HCT116 (cell line): ENCODE data around the gene RPL41. TPM values are rescaled to one million over a fixed set of nuclear protein-coding genes. Genes with fewer than 3 reads are reported as not detected.
A peak's percentile ranks its signal among the peaks of the same experiment; 100 is the strongest.

Experiments
- ATAC-seq: fragments of 200-7000 bp; cut with Tn5 transposase; 2 replicates; pipeline ENCODE4 v1.9.1; 2020; ENCODE audit warnings: mild to moderate bottlenecking, moderate library complexity
- BruUV-seq: library from RNA; stranded (reverse); fragments of 400-500 nt; replicated peaks from 2 replicates; lab custom pipeline; 2021; lab: Mats Ljungman, UMichigan
- CTCF ChIA-PET: fragments of 300-600 bp; sonication (Branson Sonifier 250); formaldehyde crosslinking; loops from one replicate; lab custom pipeline; 2021; ENCODE audit warnings: antibody characterized with exemption; lab: Charles Lee
- POLR2A ChIA-PET: fragments of 300-600, 350-600 bp; sonication (Branson Sonifier 250); formaldehyde crosslinking; loops from one replicate; lab custom pipeline; 2021; ENCODE audit warnings: antibody characterized with exemption; lab: Charles Lee
- RAD21 ChIA-PET, 2 experiments: fragments of 300-600 bp; sonication (Branson Sonifier 250); formaldehyde crosslinking; loops; one replicate each; lab custom pipeline; 2023; ENCODE audit warnings: low total read pairs in 2 of 2; ENCODE audit not compliant: uncharacterized antibody in 2 of 2, unreplicated experiment in 2 of 2, low non-redundant PET in 1 of 2; lab: Charles Lee
- DNase-seq: peaks from one replicate; pipeline ENCODE4 v3.0.0-alpha.2; 2010; ENCODE audit warnings: low read depth, low spot score
- H2AFZ ChIP-seq: fragments of 200-600 bp; shearing (Covaris generic), sonication (generic); 2 replicates; pipeline ENCODE4 v1.6.1; 2017; ENCODE audit warnings: low read depth, mixed run types, mixed read lengths, antibody characterized with exemption, low read length; ENCODE audit not compliant: poor library complexity, severe bottlenecking
- H3K27ac ChIP-seq: 2 replicates; pipeline ENCODE4 v1.5.1; 2012; ENCODE audit warnings: low read depth, low read length
- H3K27me3 ChIP-seq: fragments of 200-600 bp; sonication (generic); 2 replicates; pipeline ENCODE4 v1.6.1; 2016; ENCODE audit warnings: mixed run types, low read length, mixed read lengths; ENCODE audit not compliant: insufficient read depth
- H3K36me3 ChIP-seq, 2 experiments: fragments of 200-500 bp in 1 of 2; fragments of 200-600 bp in 1 of 2; sonication (Bioruptor generic) in 1 of 2; sonication (generic) in 1 of 2; 2 replicates each; pipeline versions ENCODE4 v1.5.1 to v1.6.1; 2014 to 2016; ENCODE audit warnings: low read length in 2 of 2, inconsistent platforms in 1 of 2, mixed read lengths in 1 of 2, mixed run types in 1 of 2; ENCODE audit not compliant: insufficient read depth in 2 of 2, control insufficient read depth in 1 of 2
- H3K4me1 ChIP-seq, 2 experiments: fragments of 200-600 bp in 1 of 2; sonication (generic) in 1 of 2; 2 replicates each; pipeline versions ENCODE4 v1.5.1 to v1.6.1; 2012 to 2017; ENCODE audit warnings: low read length in 2 of 2, inconsistent platforms in 1 of 2, mild to moderate bottlenecking in 1 of 2, mixed read lengths in 1 of 2, mixed run types in 1 of 2, moderate library complexity in 1 of 2; ENCODE audit not compliant: insufficient read depth in 2 of 2, control insufficient read depth in 1 of 2
- H3K4me2 ChIP-seq: fragments of 200-600 bp; sonication (generic); 2 replicates; pipeline ENCODE4 v1.6.1; 2017; ENCODE audit warnings: mixed run types, low read length, mixed read lengths
- H3K4me3 ChIP-seq, 2 experiments: fragments of 200-600 bp in 1 of 2; sonication (generic) in 1 of 2; replicated peaks in 1 of 2; 2 replicates each; pipeline ENCODE4 v1.5.1; 2011 to 2016; ENCODE audit warnings: low read length in 2 of 2, control low read depth in 1 of 2, low read depth in 1 of 2, mild to moderate bottlenecking in 1 of 2, mixed read lengths in 1 of 2, mixed run types in 1 of 2
- H3K79me2 ChIP-seq: fragments of 200-600 bp; sonication (generic); 2 replicates; pipeline ENCODE4 v1.6.1; 2017; ENCODE audit warnings: mild to moderate bottlenecking, mixed run types, low read length, moderate library complexity, mixed read lengths; ENCODE audit not compliant: insufficient read depth
- H3K9ac ChIP-seq: fragments of 200-600 bp; sonication (generic); 2 replicates; pipeline ENCODE4 v1.6.1; 2016; ENCODE audit warnings: low read length, mixed read lengths
- H3K9me2 ChIP-seq: fragments of 200-600 bp; sonication (generic), shearing (Covaris generic); 2 replicates; pipeline ENCODE4 v1.6.1; 2017; ENCODE audit warnings: mixed run types, mild to moderate bottlenecking, moderate library complexity; ENCODE audit not compliant: insufficient read depth
- H3K9me3 ChIP-seq, 2 experiments: fragments of 200-500 bp in 1 of 2; fragments of 200-600 bp in 1 of 2; sonication (Bioruptor generic) in 1 of 2; sonication (generic) in 1 of 2; 2 replicates each; pipeline ENCODE4 v1.6.1; 2014 to 2017; ENCODE audit warnings: low read length in 2 of 2, mixed read lengths in 2 of 2, inconsistent platforms in 1 of 2, low read depth in 1 of 2, mild to moderate bottlenecking in 1 of 2, mixed run types in 1 of 2, moderate library complexity in 1 of 2; ENCODE audit not compliant: control insufficient read depth in 1 of 2, insufficient read depth in 1 of 2
- H4K20me1 ChIP-seq: fragments of 200-600 bp; sonication (generic), shearing (Covaris generic); 2 replicates; pipeline ENCODE4 v1.6.1; 2017; ENCODE audit warnings: mixed run types, mild to moderate bottlenecking, moderate library complexity; ENCODE audit not compliant: insufficient read depth
- CBX3 ChIP-seq: IDR thresholded peaks from 2 replicates; pipeline ENCODE4 v1.6.1; 2012; ENCODE audit warnings: low read depth
- CEBPB ChIP-seq: IDR thresholded peaks from 2 replicates; pipeline ENCODE4 v1.6.1; 2012; ENCODE audit warnings: low read depth
- EGR1 ChIP-seq: IDR thresholded peaks from 2 replicates; pipeline ENCODE4 v1.6.1; 2012; ENCODE audit warnings: low read depth
- ELF1 ChIP-seq: IDR thresholded peaks from 2 replicates; pipeline ENCODE4 v1.6.1; 2012; ENCODE audit warnings: low read depth, borderline replicate concordance
- EZH2 ChIP-seq: fragments of 200-600 bp; sonication (generic); IDR thresholded peaks from 2 replicates; pipeline ENCODE4 v1.6.1; 2017; ENCODE audit warnings: antibody characterized with exemption, mixed run types
- EZH2phosphoT487 ChIP-seq: fragments of 200-600 bp; IDR thresholded peaks from 2 replicates; pipeline ENCODE4 v1.6.1; 2018; ENCODE audit warnings: antibody characterized with exemption, borderline replicate concordance
- FOSL1 ChIP-seq: IDR thresholded peaks from 2 replicates; pipeline ENCODE4 v1.6.1; 2012; ENCODE audit warnings: low read depth
- JUND ChIP-seq: IDR thresholded peaks from 2 replicates; pipeline ENCODE4 v1.6.1; 2012
- POLR2A ChIP-seq: IDR thresholded peaks from 2 replicates; pipeline ENCODE4 v1.7.0; 2011; ENCODE audit warnings: borderline replicate concordance; ENCODE audit not compliant: insufficient read depth, insufficient read length; ENCODE audit errors: extremely low read depth
- RAD21 ChIP-seq: IDR thresholded peaks from 2 replicates; pipeline ENCODE4 v1.6.1; 2012; ENCODE audit warnings: low read depth, mild to moderate bottlenecking
- SP1 ChIP-seq: IDR thresholded peaks from 2 replicates; pipeline ENCODE4 v1.6.1; 2012; ENCODE audit warnings: low read depth
- SRF ChIP-seq: IDR thresholded peaks from 2 replicates; pipeline ENCODE4 v1.6.1; 2012; ENCODE audit warnings: low read depth
- TCF7L2 ChIP-seq: IDR thresholded peaks from 2 replicates; pipeline ENCODE4 v1.7.0; 2011; ENCODE audit warnings: borderline replicate concordance, inconsistent platforms; ENCODE audit not compliant: insufficient read depth, insufficient read length; ENCODE audit errors: extremely low read depth
- YY1 ChIP-seq: IDR thresholded peaks from 2 replicates; pipeline ENCODE4 v1.6.1; 2011; ENCODE audit warnings: low read length, low read depth, moderate library complexity, mild to moderate bottlenecking; ENCODE audit not compliant: insufficient replicate concordance; ENCODE audit errors: extremely low read depth
- ZNF274 ChIP-seq: fragments of 200-500 bp; sonication (Bioruptor generic); IDR thresholded peaks from 2 replicates; pipeline ENCODE4 v1.6.1; 2014; ENCODE audit warnings: mild to moderate bottlenecking, low read depth, low read length, inconsistent platforms
- intact Hi-C: fragments of 100-400 bp; cut with micrococcal nuclease; formaldehyde crosslinking; loops from 2 replicates; pipeline ENCODE4 v1.10.0; 2022
- total RNA-seq: library from RNA; stranded (reverse); gene quantifications from one replicate; pipeline ENCODE4 v1.2.1, GENCODE V29; 2021; ENCODE audit not compliant: unreplicated experiment
- TF ChIP-seq, protein P1 (sequence below): IDR thresholded peaks from 2 replicates; pipeline ENCODE4 v1.6.1; 2012; ENCODE audit warnings: low read depth
- TF ChIP-seq, protein P2 (sequence below): IDR thresholded peaks from 2 replicates; pipeline ENCODE4 v1.6.1; 2012
- TF ChIP-seq, protein P3 (sequence below): IDR thresholded peaks from 2 replicates; pipeline ENCODE4 v1.6.1; 2011; ENCODE audit warnings: mild to moderate bottlenecking, low read length, moderate library complexity; ENCODE audit not compliant: insufficient replicate concordance; ENCODE audit errors: extremely low read depth
- TF ChIP-seq, protein P4 (sequence below), 3 experiments: fragments of 200-600 bp in 1 of 3; sonication (generic) in 1 of 3; IDR thresholded peaks in 2 of 3; conservative IDR thresholded peaks in 1 of 3; 2 replicates each; pipeline ENCODE4 v1.5.1; 2012 to 2017; ENCODE audit warnings: low read depth in 2 of 3, low read length in 2 of 3, antibody characterized with exemption in 1 of 3, borderline replicate concordance in 1 of 3, control low read depth in 1 of 3, mild to moderate bottlenecking in 1 of 3, mixed read lengths in 1 of 3, mixed run types in 1 of 3, moderate library complexity in 1 of 3; ENCODE audit not compliant: insufficient read depth in 1 of 3

The RPL41 gene
- total RNA-seq, 1 experiment from 2014 or later: 4,327 TPM

DNA sequence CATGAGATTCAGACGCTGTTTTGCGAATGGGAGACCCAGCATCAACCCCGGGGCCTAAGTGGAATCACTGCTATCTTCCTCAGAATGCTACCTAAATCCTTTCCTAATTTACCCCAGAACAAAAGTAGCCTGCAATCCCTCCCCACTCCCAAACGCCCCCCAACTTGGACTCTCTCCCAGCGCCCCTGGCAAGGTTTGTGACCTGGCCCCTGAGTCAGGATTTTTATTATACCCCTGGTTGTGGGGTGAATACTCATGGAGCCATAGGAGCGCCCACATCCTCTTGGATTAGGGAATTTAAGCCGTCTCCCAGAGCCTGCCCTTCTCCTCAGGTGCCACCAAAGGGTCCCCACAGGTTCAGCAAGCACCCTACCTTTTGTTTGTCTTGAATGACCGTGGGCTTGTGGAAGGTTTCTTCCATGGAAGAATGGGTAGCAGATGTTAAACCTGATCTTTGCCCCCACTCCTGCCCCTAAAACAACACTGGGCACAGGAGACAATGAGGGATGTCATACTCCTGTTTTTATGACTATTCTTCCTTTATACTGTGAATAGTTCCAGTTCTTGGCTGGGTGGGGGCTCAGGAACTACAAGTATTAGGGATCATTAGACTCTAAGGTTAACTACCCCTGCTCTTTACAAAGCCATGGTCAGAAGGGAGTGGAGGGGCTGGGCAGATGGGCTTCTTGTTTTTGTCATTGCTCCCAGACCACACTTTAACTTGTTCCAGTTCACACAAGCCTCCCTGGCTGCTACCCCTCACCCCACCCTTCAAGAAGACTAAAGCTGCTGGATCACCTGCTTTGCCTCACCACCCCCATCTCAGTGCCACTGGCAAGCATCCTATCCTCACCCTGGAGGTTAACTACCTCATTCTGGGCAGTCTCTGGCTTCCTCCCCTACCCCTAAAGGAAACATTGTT, 36.6 kb downstream of the RPL41 start:
- ChIA-PET POLR2A (no interaction called here), CTCF (no interaction called here), RAD21 (no interaction called here)
- Histone ChIP-seq H3K4me2 (peak overlapping the region; percentile 81), H3K9me3 (no peaks in the 10 kb centered on the region), H2AFZ (no peak overlapping the region), H4K20me1 (no peaks in the 10 kb centered on the region), H3K36me3 (no peaks in the 10 kb centered on the region; a peak in 1 of 4 replicates), H3K9me2 (no peaks in the 10 kb centered on the region), H3K79me2 (no peaks in the 10 kb centered on the region; the same call in 1 of the 2 replicates), H3K27me3 (no peaks in the 10 kb centered on the region), H3K27ac (peak overlapping the region; percentile 91), H3K9ac (peak overlapping the region; percentile 80), H3K4me1 (peaks cover 18 to 30% of the 10 kb centered on the region in 2 experiments), H3K4me3 (peak overlapping the region; percentile 68 to 71)
- no peak for TF ChIP-seq SP1
- no peak for TF ChIP-seq CEBPB
- no peak for TF ChIP-seq JUND
- TF ChIP-seq ZNF274: no peak
- no peak for TF ChIP-seq YY1
- no peak for TF ChIP-seq EGR1
- TF ChIP-seq, protein P1, sequence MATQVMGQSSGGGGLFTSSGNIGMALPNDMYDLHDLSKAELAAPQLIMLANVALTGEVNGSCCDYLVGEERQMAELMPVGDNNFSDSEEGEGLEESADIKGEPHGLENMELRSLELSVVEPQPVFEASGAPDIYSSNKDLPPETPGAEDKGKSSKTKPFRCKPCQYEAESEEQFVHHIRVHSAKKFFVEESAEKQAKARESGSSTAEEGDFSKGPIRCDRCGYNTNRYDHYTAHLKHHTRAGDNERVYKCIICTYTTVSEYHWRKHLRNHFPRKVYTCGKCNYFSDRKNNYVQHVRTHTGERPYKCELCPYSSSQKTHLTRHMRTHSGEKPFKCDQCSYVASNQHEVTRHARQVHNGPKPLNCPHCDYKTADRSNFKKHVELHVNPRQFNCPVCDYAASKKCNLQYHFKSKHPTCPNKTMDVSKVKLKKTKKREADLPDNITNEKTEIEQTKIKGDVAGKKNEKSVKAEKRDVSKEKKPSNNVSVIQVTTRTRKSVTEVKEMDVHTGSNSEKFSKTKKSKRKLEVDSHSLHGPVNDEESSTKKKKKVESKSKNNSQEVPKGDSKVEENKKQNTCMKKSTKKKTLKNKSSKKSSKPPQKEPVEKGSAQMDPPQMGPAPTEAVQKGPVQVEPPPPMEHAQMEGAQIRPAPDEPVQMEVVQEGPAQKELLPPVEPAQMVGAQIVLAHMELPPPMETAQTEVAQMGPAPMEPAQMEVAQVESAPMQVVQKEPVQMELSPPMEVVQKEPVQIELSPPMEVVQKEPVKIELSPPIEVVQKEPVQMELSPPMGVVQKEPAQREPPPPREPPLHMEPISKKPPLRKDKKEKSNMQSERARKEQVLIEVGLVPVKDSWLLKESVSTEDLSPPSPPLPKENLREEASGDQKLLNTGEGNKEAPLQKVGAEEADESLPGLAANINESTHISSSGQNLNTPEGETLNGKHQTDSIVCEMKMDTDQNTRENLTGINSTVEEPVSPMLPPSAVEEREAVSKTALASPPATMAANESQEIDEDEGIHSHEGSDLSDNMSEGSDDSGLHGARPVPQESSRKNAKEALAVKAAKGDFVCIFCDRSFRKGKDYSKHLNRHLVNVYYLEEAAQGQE: no peak
- TF ChIP-seq, protein P2, sequence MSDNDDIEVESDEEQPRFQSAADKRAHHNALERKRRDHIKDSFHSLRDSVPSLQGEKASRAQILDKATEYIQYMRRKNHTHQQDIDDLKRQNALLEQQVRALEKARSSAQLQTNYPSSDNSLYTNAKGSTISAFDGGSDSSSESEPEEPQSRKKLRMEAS: no peak
- TF ChIP-seq FOSL1: no peak
- TF ChIP-seq SRF: no peak
- no peak for TF ChIP-seq RAD21
- TF ChIP-seq, protein P3, sequence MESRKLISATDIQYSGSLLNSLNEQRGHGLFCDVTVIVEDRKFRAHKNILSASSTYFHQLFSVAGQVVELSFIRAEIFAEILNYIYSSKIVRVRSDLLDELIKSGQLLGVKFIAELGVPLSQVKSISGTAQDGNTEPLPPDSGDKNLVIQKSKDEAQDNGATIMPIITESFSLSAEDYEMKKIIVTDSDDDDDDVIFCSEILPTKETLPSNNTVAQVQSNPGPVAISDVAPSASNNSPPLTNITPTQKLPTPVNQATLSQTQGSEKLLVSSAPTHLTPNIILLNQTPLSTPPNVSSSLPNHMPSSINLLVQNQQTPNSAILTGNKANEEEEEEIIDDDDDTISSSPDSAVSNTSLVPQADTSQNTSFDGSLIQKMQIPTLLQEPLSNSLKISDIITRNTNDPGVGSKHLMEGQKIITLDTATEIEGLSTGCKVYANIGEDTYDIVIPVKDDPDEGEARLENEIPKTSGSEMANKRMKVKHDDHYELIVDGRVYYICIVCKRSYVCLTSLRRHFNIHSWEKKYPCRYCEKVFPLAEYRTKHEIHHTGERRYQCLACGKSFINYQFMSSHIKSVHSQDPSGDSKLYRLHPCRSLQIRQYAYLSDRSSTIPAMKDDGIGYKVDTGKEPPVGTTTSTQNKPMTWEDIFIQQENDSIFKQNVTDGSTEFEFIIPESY: no peak
- no peak for TF ChIP-seq CBX3
- no peak for TF ChIP-seq EZH2
- no peak for TF ChIP-seq TCF7L2
- TF ChIP-seq POLR2A: no peak
- no peak for TF ChIP-seq ELF1
- no peak for TF ChIP-seq EZH2phosphoT487
- TF ChIP-seq, protein P4, sequence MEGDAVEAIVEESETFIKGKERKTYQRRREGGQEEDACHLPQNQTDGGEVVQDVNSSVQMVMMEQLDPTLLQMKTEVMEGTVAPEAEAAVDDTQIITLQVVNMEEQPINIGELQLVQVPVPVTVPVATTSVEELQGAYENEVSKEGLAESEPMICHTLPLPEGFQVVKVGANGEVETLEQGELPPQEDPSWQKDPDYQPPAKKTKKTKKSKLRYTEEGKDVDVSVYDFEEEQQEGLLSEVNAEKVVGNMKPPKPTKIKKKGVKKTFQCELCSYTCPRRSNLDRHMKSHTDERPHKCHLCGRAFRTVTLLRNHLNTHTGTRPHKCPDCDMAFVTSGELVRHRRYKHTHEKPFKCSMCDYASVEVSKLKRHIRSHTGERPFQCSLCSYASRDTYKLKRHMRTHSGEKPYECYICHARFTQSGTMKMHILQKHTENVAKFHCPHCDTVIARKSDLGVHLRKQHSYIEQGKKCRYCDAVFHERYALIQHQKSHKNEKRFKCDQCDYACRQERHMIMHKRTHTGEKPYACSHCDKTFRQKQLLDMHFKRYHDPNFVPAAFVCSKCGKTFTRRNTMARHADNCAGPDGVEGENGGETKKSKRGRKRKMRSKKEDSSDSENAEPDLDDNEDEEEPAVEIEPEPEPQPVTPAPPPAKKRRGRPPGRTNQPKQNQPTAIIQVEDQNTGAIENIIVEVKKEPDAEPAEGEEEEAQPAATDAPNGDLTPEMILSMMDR (IDR thresholded peaks at IDR 0.05 in 2 of 3, conservative IDR thresholded peaks at IDR 0.05 in 1 of 3; ENCODE audit: borderline replicate concordance in 1 of 3, insufficient read depth in 1 of 3, low read depth in 2 of 3, low read length in 2 of 3): no peak
- TSS peak; percentile 83 for BruUV-seq
- ATAC-seq (no peak), DNase-seq (no peak)
- intact Hi-C loops: loop anchor here (2.0 kb wide), 1 partner anchor 24 kb away; the partner anchor contains the start of gene ESYT1
